ENCODE results near the gene FHOD1.

The FHOD1 gene

GRCh38 chr16:67284699-67285646 lies 37.7 kb upstream of the FHOD1 start:
- POLR2A ChIA-PET, result interaction anchor here (0.5 to 0.6 kb wide), 2 partner anchors 34 to 35 kb away, joined by 3 to 4 read pairs; no protein-coding TSS in a partner anchor
- no peak overlapping the region for H3K27ac ChIP-seq (ENCODE audit: extremely low read depth, low read depth, low read length)
- TF ChIP-seq ZBTB17 (tag by site-specific recombination; IDR thresholded peaks at IDR 0.05) (peak; percentile 33; the same call in 1 of the 2 replicates), CTCF (tag by site-specific recombination; IDR thresholded peaks at IDR 0.05) (peak; percentile 48; the same call in 1 of the 2 replicates), HOXD13 (CRISPR knock-in tag; IDR thresholded peaks at IDR 0.05; ENCODE audit: borderline replicate concordance) (no peak)
- H3K36me3 ChIP-seq (ENCODE audit: control insufficient read depth in 2 of 2, insufficient read depth in 1 of 2, low read length in 2 of 2), result peaks cover 0 to 44% of the 10 kb centered on the region in 2 experiments; a peak in 1 of 3 replicates
- H3K4me3 ChIP-seq (ENCODE audit: low read depth, low read length), result no peak overlapping the region
- no peaks in the 10 kb centered on the region for H3K4me1 ChIP-seq (ENCODE audit: control insufficient read depth, insufficient read depth, low read length)
- CTCF ChIA-PET, result interaction anchor here (0.6 to 3.8 kb wide), 27 partner anchors 8 to 186 kb away, joined by 3 to 26 read pairs (median 3); partner anchors contain the start of genes KCTD19, LRRC36, SLC9A5 and TMEM208
- no peaks in the 10 kb centered on the region for H3K9me3 ChIP-seq (ENCODE audit: control insufficient read depth, insufficient read depth, low read depth, low read length)

- ChIA-PET POLR2A (interaction anchor here (0.5 kb wide), 2 partner anchors 36 to 138 kb away, joined by 3 to 5 read pairs; no protein-coding TSS in a partner anchor), CTCF (interaction anchor here (0.6 to 3.8 kb wide), 19 partner anchors 9 to 1651 kb away, joined by 3 to 26 read pairs (median 4); partner anchors contain the start of genes KCTD19, LRRC36 and SLC9A5)
- Histone ChIP-seq H3K27ac (ENCODE audit: extremely low read depth, low read depth, low read length) (no peak overlapping the region), H3K4me1 (ENCODE audit: control insufficient read depth, insufficient read depth, low read length) (no peaks in the 10 kb centered on the region), H3K9me3 (ENCODE audit: control insufficient read depth, insufficient read depth, low read depth, low read length) (no peaks in the 10 kb centered on the region), H3K36me3 (ENCODE audit: control insufficient read depth in 2 of 2, insufficient read depth in 1 of 2, low read length in 2 of 2) (peaks cover 0 to 44% of the 10 kb centered on the region in 2 experiments; a peak in 1 of 3 replicates), H3K4me3 (ENCODE audit: low read depth, low read length) (no peak overlapping the region)
- TF ChIP-seq TCF7L2 (IDR thresholded peaks at IDR 0.05; ENCODE audit: borderline replicate concordance, low read depth, low read length) (no peak), CTCF (tag by site-specific recombination; IDR thresholded peaks at IDR 0.05) (no peak), ZNF394 (tag by site-specific recombination; IDR thresholded peaks at IDR 0.05; ENCODE audit: borderline replicate concordance) (peak; percentile 44; the same call in 1 of the 2 replicates), ZFHX2 (tag by site-specific recombination; conservative IDR thresholded peaks at IDR 0.05) (no peak), ZNF114 (tag by site-specific recombination; IDR thresholded peaks at IDR 0.05) (no peak), REPIN1 (tag by site-specific recombination; IDR thresholded peaks at IDR 0.05; ENCODE audit: low read depth) (no peak), SALL2 (tag by site-specific recombination; IDR thresholded peaks at IDR 0.05; ENCODE audit: borderline replicate concordance) (no peak), ZNF830 (tag by site-specific recombination; IDR thresholded peaks at IDR 0.05; ENCODE audit: low read depth) (no peak), ZNF202 (tag by site-specific recombination; IDR thresholded peaks at IDR 0.05; ENCODE audit: borderline replicate concordance) (no peak), ZNF121 (tag by site-specific recombination; IDR thresholded peaks at IDR 0.05) (no peak), GLIS1 (tag by site-specific recombination; IDR thresholded peaks at IDR 0.05) (peak; percentile 66), ZSCAN18 (tag by site-specific recombination; IDR thresholded peaks at IDR 0.05) (no peak), PRDM10 (tag by site-specific recombination; IDR thresholded peaks at IDR 0.05) (no peak), PRDM6 (tag by site-specific recombination; IDR thresholded peaks at IDR 0.05) (no peak)
Observed at GRCh38 chr16:67283826-67284555, 36.7 kb upstream of the FHOD1 start.

Measured in HEK293 (cell line).